Colon (tissue), 2 donors: ENCODE results near the gene PIGU.
"Not testable (repeated sequence)": the region's sequence is repeated elsewhere in the genome, so short reads cannot be mapped to it uniquely, and the experiment has no call there.

Experiments
- FAIRE-seq: peaks from 2 replicates; lab custom pipeline; 2012; peaks lifted over from hg19 to GRCh38; lab: Jason Lieb, UNC
- donor health status: control.
- donor health status: control.

PIGU gene

DNA sequence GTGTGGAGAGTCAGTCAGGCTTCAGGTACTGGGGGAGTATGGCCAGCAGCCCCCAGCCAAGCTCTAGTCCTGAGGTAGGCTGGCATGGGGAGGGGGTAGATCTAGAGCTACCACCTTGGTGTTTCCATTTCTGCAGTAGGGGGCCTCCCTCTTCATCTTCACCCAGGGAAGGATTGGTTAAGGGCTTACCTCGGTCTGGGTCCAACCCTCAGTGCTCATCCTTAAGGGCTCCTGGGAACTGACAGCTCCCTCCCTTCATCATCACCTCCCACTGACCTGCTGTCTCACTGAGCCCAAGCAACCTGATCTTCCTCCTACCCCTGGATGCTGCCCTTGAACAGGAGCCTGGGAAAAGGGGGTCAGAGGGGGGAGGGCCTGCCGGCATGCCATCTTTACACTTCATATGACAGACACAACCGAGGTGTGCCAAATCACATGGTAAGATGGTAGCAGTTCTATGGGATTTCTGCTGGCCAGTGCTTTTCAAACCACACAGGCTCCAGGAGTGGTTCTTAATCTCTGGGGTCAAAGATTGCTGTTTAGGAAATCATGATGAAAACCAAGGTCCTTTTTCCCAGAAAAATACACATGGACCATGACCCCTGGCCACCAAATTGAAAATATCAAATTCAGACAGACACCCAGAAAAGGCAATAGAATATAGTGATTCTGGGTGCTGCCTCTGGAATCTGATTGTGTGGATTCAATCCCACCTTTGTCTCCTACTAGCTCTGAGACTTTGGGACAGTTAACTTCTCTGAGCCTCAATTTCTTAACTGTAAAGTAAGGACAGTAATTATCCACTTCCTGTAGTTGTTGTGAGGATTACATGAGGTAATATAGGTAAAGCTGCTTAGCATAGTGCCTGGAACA, 30.3 kb upstream of the PIGU start:
- FAIRE-seq: no peak

- FAIRE-seq: no peak
Observed at GRCh38 chr20:34706302-34706875, 29.5 kb upstream of the PIGU start.

DNA sequence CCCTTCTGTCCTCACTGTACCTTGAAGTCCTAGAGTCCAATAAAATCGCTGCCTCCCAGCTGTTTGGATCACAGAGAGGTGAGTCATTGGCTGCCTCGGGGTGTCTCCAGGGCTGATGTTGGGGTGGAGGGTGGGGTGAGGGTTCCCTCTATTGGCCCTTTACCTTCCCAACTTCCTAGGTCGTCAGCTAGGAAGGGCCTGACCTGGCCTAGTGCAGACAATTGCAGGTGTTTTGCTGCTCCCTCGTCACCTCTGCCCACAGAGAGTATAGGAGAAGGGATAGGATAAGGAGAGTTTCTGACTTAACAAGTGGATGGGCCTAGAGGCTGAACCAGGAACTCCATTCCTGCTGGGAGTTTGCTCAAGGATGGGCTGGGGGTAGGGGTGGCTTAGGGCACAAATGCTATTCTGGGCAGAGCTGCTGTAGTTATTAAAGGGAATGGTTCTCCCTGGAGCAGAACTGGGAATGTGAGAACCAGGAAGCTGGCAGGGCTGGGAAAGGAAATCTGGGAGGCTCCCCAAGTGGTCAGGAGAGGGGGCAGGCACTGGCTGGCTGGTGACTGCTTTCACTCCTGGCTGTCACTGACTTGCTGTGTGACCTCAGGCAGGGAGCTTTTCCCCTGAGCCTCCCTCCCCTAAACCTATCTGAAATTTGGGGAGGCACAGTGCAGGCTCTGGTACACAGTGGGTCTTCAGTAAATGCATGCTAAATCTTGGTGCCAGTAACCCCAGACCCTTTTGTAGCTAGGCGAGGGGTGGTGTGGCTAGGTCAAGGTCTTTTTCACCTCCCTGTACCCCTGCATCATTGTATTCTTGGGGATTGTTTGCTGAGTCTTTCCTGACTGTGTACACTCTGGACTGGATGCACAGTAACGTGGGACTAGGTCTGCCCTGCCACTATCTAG, 28.8 kb upstream of the PIGU start:
- no peak for FAIRE-seq

GRCh38 chr20:34705008-34705396, 28.1 kb upstream of the PIGU start:
- no peak for FAIRE-seq

- FAIRE-seq: no peak
Observed at GRCh38 chr20:34704177-34705007, 27.5 kb upstream of the PIGU start, which contains the start of gene TP53INP2. Gene TP53INP2 (plus strand): TSS chr20:34704344. CDS start chr20:34708740, 4,396 bp downstream.

GRCh38 chr20:34703424-34704176, 26.7 kb upstream of the PIGU start:
- FAIRE-seq: no peak

GRCh38 chr20:34703061-34703423, 26.1 kb upstream of the PIGU start:
- no peak for FAIRE-seq

GRCh38 chr20:34701405-34702085, 24.7 kb upstream of the PIGU start:
- FAIRE-seq: no peak

DNA sequence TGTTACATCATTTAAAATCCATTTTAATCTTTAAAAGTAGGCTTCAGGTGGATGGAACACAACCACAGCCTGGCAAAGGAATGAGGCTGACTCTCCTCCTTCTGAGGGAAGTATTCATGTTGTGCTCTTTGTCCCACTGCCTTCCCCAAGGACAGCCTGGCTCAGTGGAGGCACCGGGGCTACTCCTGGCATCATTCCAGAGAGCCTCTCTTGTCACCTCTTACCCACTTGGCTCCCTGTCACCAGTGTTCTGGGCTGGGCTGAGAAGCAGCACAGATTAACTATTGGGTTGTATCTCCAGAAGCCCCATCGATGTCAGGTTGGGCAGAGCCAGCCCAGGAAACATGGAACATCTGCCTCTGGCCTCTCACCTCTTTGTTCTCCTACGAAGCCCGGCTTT, 16.5 kb upstream of the PIGU start:
- FAIRE-seq: no peak

DNA sequence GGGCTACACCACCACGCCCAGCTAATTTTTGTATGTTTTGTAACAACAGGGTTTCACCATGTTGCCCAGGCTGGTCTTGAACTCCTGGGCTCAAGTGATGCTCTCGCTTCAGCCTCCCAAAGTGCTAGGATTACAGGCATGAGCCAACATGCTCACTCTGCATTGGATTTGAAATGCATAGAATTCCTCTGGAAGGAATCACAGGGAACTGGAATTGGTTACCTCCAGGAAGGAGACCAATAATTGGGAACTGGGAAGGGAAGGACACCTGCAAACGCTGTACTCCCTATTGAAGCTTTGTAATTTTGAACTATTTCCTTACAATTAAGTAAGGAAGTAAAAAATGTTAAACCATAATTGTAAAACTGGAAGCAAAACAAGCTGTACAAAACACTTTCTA, 14.9 kb upstream of the PIGU start:
- no peak for FAIRE-seq

DNA sequence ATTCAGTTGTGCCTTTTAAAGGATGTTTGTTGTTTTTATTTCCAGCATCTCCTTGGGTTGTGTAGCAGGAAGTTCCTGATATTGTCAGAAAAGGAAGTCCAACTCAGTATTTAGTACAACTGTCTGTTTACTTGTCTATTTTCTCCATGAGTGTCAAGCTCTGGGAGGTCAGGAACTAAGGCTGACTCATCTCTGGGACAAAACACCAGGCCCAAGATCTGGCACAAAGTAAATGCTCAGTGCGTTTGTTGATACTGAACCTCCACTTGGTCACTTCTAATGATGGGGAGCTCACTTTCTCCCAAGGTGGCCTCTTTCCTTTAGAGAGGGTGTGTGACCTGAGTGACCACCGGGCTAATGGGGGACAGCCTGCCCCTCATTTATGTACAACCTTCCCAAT, 12.6 kb upstream of the PIGU start:
- FAIRE-seq: no peak

DNA sequence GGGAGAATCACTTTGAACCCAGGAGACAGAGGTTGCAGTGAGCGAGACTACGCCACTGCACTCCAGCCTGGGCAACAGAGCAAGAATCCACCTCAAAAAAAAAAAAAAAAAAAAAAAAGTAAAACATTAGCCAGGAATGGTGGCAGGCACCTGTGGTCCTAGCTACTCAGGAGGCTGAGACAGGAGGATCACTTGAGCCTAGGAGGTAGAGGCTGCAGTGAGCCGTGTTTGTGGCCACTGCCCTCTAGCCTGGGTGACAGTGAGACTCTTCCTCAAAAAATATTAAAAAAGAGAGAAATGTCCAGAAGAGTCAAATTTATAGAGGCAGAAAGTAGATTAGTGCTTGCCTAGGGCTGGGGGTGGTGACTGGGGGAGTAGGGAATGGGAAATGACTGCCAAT, 6.8 kb upstream of the PIGU start:
- FAIRE-seq: no peak

DNA sequence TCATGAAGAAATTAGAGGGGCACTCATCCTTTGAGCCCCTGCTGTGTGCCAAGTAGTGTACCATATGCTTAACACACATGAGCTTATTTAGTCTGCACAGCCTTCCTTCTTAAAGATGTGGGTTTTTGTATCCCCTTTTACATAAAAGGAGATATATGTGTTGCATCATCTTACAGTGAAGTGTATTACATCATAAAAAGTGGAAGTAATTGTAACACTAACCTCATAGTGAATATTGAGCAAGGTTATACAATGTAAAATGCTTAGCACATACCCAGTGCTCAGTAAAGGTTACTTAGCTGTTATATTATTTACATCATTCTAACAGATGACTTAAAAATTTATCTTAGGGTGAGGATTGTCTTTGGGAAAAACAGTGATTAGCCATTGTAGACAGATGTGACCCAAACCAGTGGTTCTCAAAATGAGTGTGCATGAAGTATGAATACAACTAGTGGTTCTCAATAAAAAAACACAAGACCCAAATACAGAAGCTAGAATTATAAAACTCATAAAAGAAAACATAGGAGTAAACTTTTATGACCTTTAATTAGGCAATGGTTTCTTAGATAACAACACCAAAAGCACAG, 3.8 kb upstream of the PIGU start:
- no peak for FAIRE-seq

- no peak for FAIRE-seq
Observed at GRCh38 chr20:34675993-34676641, 775 bp downstream of the PIGU start.

- FAIRE-seq: no peak
Observed at GRCh38 chr20:34675561-34675960, 1.3 kb downstream of the PIGU start.

GRCh38 chr20:34673412-34673811, 3.5 kb downstream of the PIGU start:
- FAIRE-seq: no peak

DNA sequence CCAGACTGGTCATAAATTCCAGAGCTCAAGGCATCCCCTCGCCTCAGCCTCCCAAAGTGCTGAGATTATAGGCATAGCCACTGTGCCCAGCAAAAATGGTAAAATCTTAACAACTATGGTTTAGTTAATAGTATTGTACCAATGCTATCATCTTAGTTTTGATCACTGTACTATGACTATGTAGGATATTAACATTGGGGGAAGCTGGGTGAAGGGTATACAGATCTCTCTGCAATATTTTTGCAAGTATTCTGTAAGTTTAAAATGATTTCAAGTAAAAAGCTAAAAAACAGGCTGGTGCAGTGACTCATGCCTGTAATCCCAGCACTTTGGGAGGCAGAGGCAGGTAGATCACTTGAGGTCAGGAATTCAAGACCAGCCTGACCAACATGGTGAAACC, 7.8 kb downstream of the PIGU start:
- FAIRE-seq: no peak

DNA sequence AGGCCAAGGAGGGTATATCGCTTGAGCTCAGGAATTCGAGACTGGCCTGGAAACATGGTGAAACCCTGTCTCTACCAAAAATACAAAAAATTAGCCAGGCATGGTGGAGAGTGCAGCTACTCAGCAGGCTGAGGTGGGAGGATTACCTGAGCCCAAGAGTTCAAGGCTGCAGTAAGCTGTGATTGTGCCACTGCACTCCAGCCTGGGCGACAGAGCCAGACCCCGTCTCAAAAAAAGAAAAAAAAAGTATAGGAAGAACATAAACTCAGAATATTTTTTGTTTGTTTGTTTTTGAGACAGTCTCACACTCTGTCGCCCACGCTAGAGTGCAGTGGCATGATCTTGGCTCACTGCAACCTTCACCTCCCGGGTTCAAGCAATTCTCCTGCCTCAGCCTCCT, 12.1 kb downstream of the PIGU start:
- not testable (repeated sequence) for FAIRE-seq

- FAIRE-seq: no peak
Observed at GRCh38 chr20:34663213-34663943, 13.5 kb downstream of the PIGU start.
